Skeletal muscle tissue (tissue), 4 donors: ENCODE results near the gene MKNK1. TPM values are rescaled to one million over a fixed set of nuclear protein-coding genes. Genes with fewer than 3 reads are reported as not detected.
A peak's percentile ranks its signal among the peaks of the same experiment; 100 is the strongest.

Experiments used
- H3K27ac ChIP-seq: one replicate; pipeline ENCODE4 v1.7.0; 2013; ENCODE audit warnings: mild to moderate bottlenecking, low read depth, low read length, inconsistent platforms
- H3K27me3 ChIP-seq, 3 donors: one replicate each; pipeline ENCODE4 v1.7.0; 2013; ENCODE audit warnings: low read length in 3 of 3; ENCODE audit not compliant: control insufficient read depth in 3 of 3, insufficient read depth in 3 of 3
- H3K36me3 ChIP-seq, 3 donors: one replicate each; pipeline ENCODE4 v1.7.0; 2013; ENCODE audit warnings: low read length in 3 of 3; ENCODE audit not compliant: control insufficient read depth in 3 of 3, insufficient read depth in 3 of 3
- H3K4me1 ChIP-seq, 3 donors: one replicate each; pipeline ENCODE4 v1.7.0; 2013; ENCODE audit warnings: low read length in 3 of 3, mild to moderate bottlenecking in 3 of 3; ENCODE audit not compliant: control insufficient read depth in 3 of 3, insufficient read depth in 3 of 3
- H3K4me3 ChIP-seq, 3 donors: one replicate each; pipeline ENCODE4 v1.7.0; 2013; ENCODE audit warnings: low read length in 3 of 3
- H3K9ac ChIP-seq, 3 donors: one replicate each; pipeline ENCODE4 v1.7.0; 2013; ENCODE audit warnings: low read length in 3 of 3, mild to moderate bottlenecking in 3 of 3, moderate library complexity in 2 of 3, low read depth in 1 of 3
- H3K9me3 ChIP-seq, 3 donors: one replicate each; pipeline ENCODE4 v1.7.0; 2013; ENCODE audit warnings: low read length in 3 of 3; ENCODE audit not compliant: control insufficient read depth in 3 of 3
- total RNA-seq: library from RNA; depleted of rRNA; stranded (reverse); fragments of >200 nt; gene quantifications from one replicate; pipeline ENCODE4 v1.2.3, GENCODE V29; 2014
- donor health status: Osteomylitis.

MKNK1 gene
- total RNA-seq, 1 donor from 2014 or later = 20.4 TPM

DNA sequence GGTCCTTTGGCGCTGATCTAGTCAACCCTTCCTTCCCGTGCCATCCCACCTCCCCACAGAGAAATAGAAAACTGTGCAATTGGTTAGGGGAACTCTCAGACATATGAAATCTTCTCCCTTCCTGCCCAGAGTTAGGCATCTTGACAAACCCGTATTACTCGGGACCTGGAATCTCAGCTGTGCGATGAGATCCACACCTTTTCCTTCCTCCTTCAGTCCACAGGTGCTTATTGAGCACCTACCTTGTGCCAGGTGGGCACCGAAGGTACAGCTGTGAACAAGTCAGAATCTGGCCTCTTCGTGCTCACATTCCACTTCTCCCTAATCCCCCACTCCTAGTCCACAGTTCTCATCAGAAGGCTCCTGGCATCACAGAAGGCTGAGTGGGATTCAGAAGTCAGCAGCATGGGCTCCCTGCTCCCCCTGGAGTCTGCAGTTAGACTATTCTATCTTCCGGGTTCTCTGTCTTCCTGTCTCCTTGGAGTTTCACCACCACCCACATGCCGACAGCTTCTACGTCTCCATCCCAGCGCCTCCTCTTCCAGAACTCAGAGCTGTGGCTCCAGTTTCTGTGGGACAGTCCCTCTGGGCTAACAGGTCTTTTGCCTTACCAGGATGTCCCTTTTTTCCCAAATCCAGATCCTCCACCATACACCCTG lies 75.6 kb downstream of the MKNK1 start:
- Histone ChIP-seq H3K9me3 (no peaks in the 10 kb centered on the region), H3K9ac (peak overlapping the region in 1 of 3 donors; percentile 25), H3K27me3 (peaks cover 0 to 44% (median 34%) of the 10 kb centered on the region in 3 donors), H3K27ac (no peak overlapping the region), H3K4me1 (peaks cover under 1 to 7% (median 5%) of the 10 kb centered on the region in 3 donors), H3K4me3 (no peak overlapping the region), H3K36me3 (no peaks in the 10 kb centered on the region)

DNA sequence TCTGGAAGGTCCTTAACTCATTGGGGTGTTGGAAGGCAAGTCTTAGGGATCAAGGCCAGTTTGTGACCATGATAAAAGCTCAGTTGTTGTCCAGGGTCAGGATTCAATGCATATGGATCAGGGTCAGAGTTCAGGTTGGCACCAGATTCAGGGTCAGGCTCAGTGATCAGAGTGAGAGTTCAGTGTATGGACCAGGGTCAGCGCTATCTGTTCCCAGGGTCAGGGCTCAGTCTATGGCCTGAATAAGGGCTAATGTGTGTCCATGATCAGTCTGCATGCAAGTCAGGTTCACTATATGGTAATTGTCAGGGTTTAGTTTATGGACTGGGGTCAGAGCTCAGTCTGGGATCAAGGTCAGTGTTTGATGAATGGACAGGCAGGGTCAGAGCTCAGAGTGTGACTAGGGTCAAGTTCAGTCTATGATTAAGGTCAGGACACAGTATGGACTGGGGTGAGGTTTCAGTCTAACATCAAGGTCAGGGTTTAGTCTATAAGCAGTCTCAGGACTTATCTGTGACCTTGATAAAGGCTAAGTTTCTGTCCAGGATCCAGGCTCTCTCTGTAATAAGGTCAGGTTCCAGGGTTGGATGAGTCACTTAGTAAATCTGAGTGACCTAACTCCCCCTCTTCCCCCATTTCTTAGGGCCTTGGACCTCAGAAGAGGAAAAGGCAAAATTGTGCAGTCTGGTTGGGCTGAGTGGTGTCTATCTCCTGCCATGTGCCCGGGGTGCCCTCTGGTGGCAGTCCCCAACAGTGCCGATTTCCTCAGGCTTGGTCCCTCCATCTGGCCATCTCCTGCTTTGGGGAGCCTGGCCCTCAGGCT lies 76.4 kb downstream of the MKNK1 start:
- H3K4me3 ChIP-seq = no peak overlapping the region
- H3K27ac ChIP-seq = no peak overlapping the region
- H3K4me1 ChIP-seq = peaks cover 0 to 4% (median 4%) of the 10 kb centered on the region in 3 donors
- no peaks in the 10 kb centered on the region for H3K36me3 ChIP-seq
- no peak overlapping the region for H3K9ac ChIP-seq
- H3K27me3 ChIP-seq = peaks cover 0 to 44% (median 34%) of the 10 kb centered on the region in 3 donors
- no peaks in the 10 kb centered on the region for H3K9me3 ChIP-seq

DNA sequence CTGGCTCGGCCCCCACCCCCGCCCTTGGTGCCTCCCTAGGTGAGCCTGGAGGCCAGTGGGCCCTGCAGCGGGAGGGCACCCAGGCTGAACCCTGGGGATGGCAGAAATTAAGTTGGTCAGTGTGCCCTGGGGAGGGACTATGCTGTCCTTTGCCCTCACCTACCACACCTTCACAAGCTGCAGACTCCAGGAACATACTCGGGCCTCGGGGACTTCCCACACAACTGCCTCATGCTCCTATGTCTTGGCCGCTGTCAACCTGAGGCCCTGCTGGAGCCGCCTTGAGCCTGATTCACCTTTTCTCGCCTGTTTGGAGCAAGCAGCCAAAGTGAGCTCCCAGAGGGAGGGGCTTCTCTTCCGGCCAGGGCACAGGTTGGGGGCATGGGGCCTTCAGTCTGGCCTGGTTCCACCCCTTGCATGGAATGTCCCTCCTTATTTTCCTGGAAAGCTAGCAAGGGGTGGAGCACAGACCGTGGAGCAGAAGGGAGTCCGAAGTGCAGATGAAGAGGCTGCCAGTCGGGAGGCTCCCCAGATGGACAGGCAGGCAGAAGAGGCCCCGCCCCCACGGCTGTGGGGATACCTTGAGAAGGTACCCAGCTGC lies 77.3 kb downstream of the MKNK1 start:
- no peak overlapping the region for H3K4me3 ChIP-seq
- no peaks in the 10 kb centered on the region for H3K9me3 ChIP-seq

GRCh38 chr1:46526013-46526690 lies 77.9 kb downstream of the MKNK1 start:
- H3K27me3 ChIP-seq = peaks cover 0 to 41% (median 34%) of the 10 kb centered on the region in 3 donors

More for the DNA sequence above, 77.3 kb downstream of the MKNK1 start:
- Histone ChIP-seq H3K4me1 (peaks cover 0 to 4% (median 0%) of the 10 kb centered on the region in 3 donors), H3K9ac (no peak overlapping the region), H3K36me3 (no peaks in the 10 kb centered on the region), H3K27me3 (peaks cover 0 to 41% (median 36%) of the 10 kb centered on the region in 3 donors), H3K27ac (no peak overlapping the region)

GRCh38 chr1:46525253-46525983 lies 78.7 kb downstream of the MKNK1 start:
- Histone ChIP-seq H3K4me1 (peaks cover 0 to 4% (median 0%) of the 10 kb centered on the region in 3 donors), H3K27me3 (peaks cover 0 to 42% (median 32%) of the 10 kb centered on the region in 3 donors), H3K36me3 (no peaks in the 10 kb centered on the region), H3K9me3 (no peaks in the 10 kb centered on the region), H3K9ac (no peak overlapping the region), H3K4me3 (no peak overlapping the region), H3K27ac (no peak overlapping the region)

More at GRCh38 chr1:46526013-46526690, 77.9 kb downstream of the MKNK1 start:
- Histone ChIP-seq H3K36me3 (no peaks in the 10 kb centered on the region), H3K9ac (no peak overlapping the region), H3K4me3 (no peak overlapping the region), H3K9me3 (no peaks in the 10 kb centered on the region), H3K4me1 (peaks cover 0 to 4% (median 0%) of the 10 kb centered on the region in 3 donors), H3K27ac (no peak overlapping the region)

DNA sequence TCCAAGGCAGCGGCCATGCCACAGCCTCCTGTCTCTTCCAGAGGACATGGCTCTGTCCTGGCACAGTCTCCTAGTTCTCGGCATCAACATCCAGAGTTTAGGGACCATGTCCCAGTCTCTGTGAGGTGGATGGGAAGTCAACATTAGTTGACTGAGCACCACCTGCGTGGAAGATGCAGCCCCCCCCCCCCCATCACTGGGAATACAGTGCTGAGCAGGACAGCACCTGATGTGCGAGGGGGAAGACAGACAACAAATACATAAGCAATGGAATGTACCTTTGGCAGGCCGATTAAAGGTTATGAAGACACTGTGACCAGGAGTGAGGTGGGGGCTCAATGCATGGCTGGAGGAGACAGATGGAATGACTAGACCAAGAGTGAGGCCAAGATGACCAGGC lies 79.2 kb downstream of the MKNK1 start:
- no peak overlapping the region for H3K27ac ChIP-seq
- H3K27me3 ChIP-seq = peaks cover 0 to 41% (median 34%) of the 10 kb centered on the region in 3 donors
- no peaks in the 10 kb centered on the region for H3K36me3 ChIP-seq
- peaks cover 0 to 4% (median 0%) of the 10 kb centered on the region in 3 donors for H3K4me1 ChIP-seq
- no peak overlapping the region for H3K4me3 ChIP-seq
- H3K9ac ChIP-seq = no peak overlapping the region
- no peaks in the 10 kb centered on the region for H3K9me3 ChIP-seq

DNA sequence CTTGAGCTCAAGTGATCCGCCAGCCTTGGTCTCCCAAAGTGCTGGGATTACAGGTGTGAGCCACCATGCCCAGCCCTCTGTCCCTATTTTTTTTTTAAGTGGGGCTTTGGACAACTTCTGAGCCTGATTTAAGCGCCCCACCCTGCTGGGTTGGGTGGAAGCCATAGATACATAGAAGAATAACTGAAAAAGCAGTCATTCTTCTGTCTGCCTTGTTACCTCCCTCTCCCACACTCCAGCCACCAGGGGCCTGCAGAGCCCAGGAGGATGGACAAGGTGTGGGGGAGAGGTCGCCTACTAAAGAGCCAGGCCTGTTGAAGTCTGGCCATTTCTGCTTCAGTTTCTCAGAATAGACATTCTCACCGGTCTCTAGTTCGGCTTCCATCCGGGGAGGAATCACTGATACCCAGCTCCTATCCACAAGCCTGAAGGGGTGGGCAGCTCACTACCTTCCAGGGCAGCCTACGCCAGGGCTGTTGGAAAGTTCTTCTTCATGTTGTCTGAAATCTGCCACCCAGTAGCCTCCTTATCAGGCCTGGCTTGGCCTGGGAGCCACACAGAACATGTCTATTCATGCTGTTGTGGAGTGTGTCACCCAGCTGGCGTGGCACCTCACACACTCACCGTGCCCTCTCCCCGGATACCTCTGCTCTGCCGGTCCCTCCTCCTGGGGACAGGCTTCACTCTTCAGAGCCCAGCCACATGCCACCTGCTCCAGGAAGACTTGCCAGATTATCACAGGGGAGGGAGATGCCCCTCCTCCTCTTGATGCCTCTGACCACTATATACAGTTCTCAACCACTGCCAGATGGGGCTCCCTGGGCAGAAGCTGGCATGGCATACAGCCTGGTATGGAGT lies 80.3 kb downstream of the MKNK1 start:
- no peak overlapping the region for H3K9ac ChIP-seq
- H3K27me3 ChIP-seq = peaks cover 0 to 34% (median 27%) of the 10 kb centered on the region in 3 donors
- H3K9me3 ChIP-seq = no peaks in the 10 kb centered on the region
- H3K4me3 ChIP-seq = no peak overlapping the region
- H3K4me1 ChIP-seq = peaks cover 0 to 4% (median 0%) of the 10 kb centered on the region in 3 donors
- H3K36me3 ChIP-seq = no peaks in the 10 kb centered on the region
- no peak overlapping the region for H3K27ac ChIP-seq

- Histone ChIP-seq H3K4me3 (no peak overlapping the region), H3K36me3 (no peaks in the 10 kb centered on the region), H3K4me1 (peaks cover 0 to 4% (median 0%) of the 10 kb centered on the region in 3 donors), H3K27me3 (peaks cover 0 to 33% (median 22%) of the 10 kb centered on the region in 3 donors), H3K9ac (no peak overlapping the region), H3K27ac (no peak overlapping the region), H3K9me3 (no peaks in the 10 kb centered on the region)
Observed at GRCh38 chr1:46522969-46523320, 81.1 kb downstream of the MKNK1 start.
